GM21576 (cell line): ENCODE results near the gene FNDC3B.

Source experiments
- ATAC-seq: cut with Tn5 transposase; IDR thresholded peaks from one replicate; pipeline ENCODE4 v1.9.1; 2021; ENCODE audit warnings: mild to moderate bottlenecking, moderate library complexity; ENCODE audit not compliant: unreplicated experiment

Gene FNDC3B

GRCh38 chr3:172321035-172321434, 281.7 kb downstream of the FNDC3B start:
- ATAC-seq = no peak

- ATAC-seq = peak; percentile 58
Measured at GRCh38 chr3:172323894-172324610, 284.7 kb downstream of the FNDC3B start.

GRCh38 chr3:172324611-172325203, 285.3 kb downstream of the FNDC3B start:
- no peak for ATAC-seq

- ATAC-seq = no peak
Measured at GRCh38 chr3:172325461-172325860, 286.1 kb downstream of the FNDC3B start.

DNA sequence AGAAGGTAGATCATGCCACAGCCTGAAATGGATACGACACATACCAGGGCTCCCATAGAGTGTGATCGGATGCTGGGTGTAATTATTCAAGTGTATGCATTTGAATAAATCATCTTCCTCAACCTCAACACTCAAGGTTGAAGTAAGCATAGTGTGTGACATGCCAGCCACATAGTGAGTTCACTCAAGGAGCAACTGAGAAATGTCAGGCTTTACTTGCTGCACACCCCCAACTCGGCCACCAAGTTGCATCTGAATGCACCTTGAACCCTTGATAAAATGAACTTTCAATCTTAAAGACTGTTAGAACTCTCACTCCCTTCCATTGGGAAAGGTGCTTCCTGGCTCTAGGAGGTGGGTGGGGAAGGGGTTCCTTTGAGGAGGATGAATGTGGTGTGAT, 287.6 kb downstream of the FNDC3B start:
- ATAC-seq = no peak

DNA sequence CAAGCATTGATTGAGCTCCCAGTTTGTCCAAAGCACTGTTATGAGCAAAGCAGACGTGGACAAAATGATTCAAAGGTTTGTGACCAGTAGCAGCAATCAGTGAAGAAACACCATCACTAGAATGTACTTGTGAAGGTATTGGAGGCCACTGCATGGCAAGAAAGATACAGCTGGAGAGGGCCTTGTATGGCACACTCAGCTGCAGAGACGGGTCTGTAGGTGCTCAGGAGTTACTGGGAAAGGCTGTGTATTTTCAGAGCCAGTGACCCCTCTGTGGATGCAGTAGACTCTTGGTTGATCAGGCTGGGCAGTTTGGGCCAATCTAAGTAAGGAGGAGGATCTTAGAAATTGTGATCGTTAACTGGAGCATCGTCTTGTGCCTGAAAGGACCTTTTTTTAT, 288.9 kb downstream of the FNDC3B start:
- no peak for ATAC-seq

DNA sequence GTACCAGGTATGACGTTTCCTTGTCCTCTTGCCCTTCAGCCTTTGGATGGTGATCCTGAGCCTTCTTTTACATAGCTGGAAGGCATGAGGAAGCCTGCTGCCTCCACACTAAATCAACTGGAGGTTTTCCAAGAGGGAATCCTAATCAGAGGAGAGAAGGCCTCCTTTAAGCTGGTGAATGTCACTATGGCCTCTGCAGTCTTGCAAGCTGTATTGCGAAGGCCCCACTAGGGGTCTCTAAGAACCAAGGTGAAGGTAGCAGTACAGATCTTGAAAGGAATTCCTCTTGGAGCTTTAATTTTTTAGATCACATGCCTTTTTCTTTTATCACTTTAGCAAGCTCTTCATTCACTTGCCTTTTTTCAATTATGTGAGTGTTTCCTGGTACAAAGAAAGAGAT, 289.7 kb downstream of the FNDC3B start:
- ATAC-seq = no peak

- no peak for ATAC-seq
Measured at GRCh38 chr3:172330413-172330812, 291.0 kb downstream of the FNDC3B start.

DNA sequence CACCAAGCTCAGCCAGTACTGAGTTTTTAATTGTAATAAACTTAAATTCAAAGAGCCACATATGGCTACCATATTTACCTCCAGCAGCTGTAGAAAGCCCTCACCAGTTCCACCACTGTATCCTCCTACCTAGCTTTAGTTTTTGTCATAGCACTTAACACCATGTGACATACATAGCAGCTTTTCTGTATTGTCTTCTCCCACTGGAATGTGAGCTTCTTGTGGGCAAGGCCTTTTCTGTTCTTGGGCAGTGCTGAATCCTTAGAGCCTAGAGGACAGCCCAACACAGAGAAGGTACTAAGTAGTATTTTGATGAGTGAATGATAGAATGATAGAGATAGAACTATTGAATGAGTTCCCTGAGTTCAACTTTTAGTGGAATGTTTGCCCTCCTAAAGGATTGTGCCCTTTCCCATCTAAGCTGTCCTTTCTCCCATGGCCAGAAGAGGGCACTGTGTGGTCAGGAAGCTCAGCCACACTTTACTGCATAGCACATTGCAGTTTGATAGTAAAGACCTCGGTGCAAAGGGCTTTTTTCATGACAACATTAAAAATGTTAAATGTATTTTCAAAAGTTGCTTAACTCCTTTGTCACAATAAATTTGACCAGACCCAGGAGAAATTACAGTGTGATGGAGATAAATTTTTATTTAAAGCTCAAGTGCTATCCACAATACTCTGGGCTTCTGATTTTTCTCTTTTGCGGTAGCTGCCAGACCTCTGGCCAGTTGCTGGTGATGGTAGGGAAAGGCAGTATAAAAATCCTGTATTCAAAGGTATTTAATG, 293.1 kb downstream of the FNDC3B start:
- peak; percentile 89 for ATAC-seq

DNA sequence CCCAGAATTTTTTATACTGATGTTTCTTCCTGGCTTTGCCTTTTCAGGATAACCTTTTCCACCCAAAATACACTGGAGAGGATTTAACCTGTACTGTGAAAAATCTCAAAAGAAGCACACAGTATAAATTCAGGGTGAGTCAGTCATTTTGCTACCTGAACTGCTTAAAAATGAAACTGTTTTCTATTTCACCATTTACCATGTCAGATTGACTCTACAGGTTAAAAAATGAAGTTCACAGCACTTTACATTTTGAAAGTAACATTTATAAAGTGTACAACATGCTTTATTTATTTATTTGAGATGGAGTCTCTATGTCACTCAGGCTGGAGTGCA, 293.6 kb downstream of the FNDC3B start:
- no peak for ATAC-seq

DNA sequence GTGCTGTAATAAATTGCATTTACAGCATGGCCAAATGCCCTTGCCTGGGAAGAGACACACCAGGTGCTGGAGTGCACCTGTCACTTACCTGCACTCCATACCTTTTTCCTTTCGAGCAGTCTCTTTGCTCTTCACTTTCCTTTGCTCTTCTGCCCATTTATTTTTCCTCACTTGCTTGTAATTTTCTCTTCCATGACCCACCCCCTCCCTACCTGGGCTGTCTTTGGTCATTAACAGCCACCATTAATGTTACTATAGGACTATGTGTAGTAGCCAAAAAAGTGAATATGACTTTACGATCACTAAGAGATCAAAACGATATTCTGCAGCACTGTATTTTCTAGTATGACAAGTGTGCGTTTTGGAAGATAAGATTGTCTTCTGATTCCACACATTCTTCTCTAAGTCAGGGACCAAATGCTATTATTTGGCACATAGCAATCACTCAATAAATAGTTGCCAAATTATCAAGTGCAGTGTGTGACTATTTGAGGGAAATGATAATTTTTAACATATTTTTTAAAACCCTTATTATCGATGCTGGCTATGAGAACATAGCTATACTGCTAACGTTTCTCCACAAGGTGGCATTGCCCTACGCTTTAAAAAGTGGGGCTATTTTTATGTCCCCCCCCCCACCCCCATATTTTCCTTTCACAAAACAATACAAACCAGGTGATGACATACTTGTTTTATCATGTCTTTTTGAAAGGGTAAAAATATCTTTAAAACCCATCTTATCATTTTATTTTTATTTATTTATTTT, 294.5 kb downstream of the FNDC3B start:
- no peak for ATAC-seq

- no peak for ATAC-seq
Measured at GRCh38 chr3:172334671-172335207, 295.4 kb downstream of the FNDC3B start.

- no peak for ATAC-seq
Measured at GRCh38 chr3:172339892-172340291, 300.5 kb downstream of the FNDC3B start.

- ATAC-seq = no peak
Measured at GRCh38 chr3:172340583-172340982, 301.2 kb downstream of the FNDC3B start.

- peak; percentile 84 for ATAC-seq
Measured at GRCh38 chr3:172341482-172342059, 302.2 kb downstream of the FNDC3B start.

GRCh38 chr3:172342097-172342659, 302.8 kb downstream of the FNDC3B start:
- no peak for ATAC-seq

GRCh38 chr3:172343117-172343516, 303.7 kb downstream of the FNDC3B start:
- no peak for ATAC-seq

GRCh38 chr3:172343979-172344378, 304.6 kb downstream of the FNDC3B start:
- no peak for ATAC-seq

GRCh38 chr3:172346161-172346560, 306.8 kb downstream of the FNDC3B start:
- no peak for ATAC-seq

- ATAC-seq = no peak
Measured at GRCh38 chr3:172347895-172348679, 308.7 kb downstream of the FNDC3B start.
